GM12892 (cell line): ENCODE results near the gene SQOR.

ENCODE experiments used
- DNase-seq: peaks from one replicate; pipeline ENCODE4 v3.0.0; 2011; ENCODE audit not compliant: insufficient read length
- FAIRE-seq: peaks from 2 replicates; lab custom pipeline; 2011; peaks lifted over from hg19 to GRCh38; lab: Jason Lieb, UNC
- POLR2A ChIP-seq: IDR thresholded peaks from 2 replicates; pipeline ENCODE4 v1.6.1; 2011; ENCODE audit warnings: low read depth, low read length, control low read depth
- POLR2AphosphoS5 ChIP-seq: IDR thresholded peaks from 2 replicates; pipeline ENCODE4 v1.6.1; 2011; ENCODE audit warnings: low read depth, low read length, control low read depth
- TAF1 ChIP-seq: IDR thresholded peaks from 2 replicates; pipeline ENCODE4 v1.6.1; 2011; ENCODE audit warnings: low read depth, mild to moderate bottlenecking, control low read depth, low read length, borderline replicate concordance

Gene SQOR

GRCh38 chr15:45668386-45668785 lies 33.6 kb downstream of the SQOR start:
- TF ChIP-seq POLR2A, result no peak
- DNase-seq (no peak), FAIRE-seq (no peak)

- TF ChIP-seq TAF1 (no peak), POLR2A (no peak), POLR2AphosphoS5 (no peak)
- DNase-seq, result no peak
- no peak for FAIRE-seq
Observed at GRCh38 chr15:45669422-45669821, 34.6 kb downstream of the SQOR start.

GRCh38 chr15:45670091-45670490 lies 35.3 kb downstream of the SQOR start:
- FAIRE-seq, result no peak
- no peak for DNase-seq
- TF ChIP-seq TAF1, result no peak
- TF ChIP-seq POLR2AphosphoS5, result no peak
- no peak for TF ChIP-seq POLR2A

GRCh38 chr15:45670511-45670910 lies 35.7 kb downstream of the SQOR start:
- DNase-seq (no peak), FAIRE-seq (no peak)
- TF ChIP-seq POLR2AphosphoS5, result no peak
- no peak for TF ChIP-seq TAF1
- TF ChIP-seq POLR2A, result no peak

- FAIRE-seq (no peak), DNase-seq (no peak)
- TF ChIP-seq POLR2AphosphoS5, result no peak
- TF ChIP-seq POLR2A, result no peak
- no peak for TF ChIP-seq TAF1
Observed at GRCh38 chr15:45674677-45675076, 39.8 kb downstream of the SQOR start.

GRCh38 chr15:45677797-45678196 lies 43.0 kb downstream of the SQOR start:
- FAIRE-seq, result no peak
- TF ChIP-seq POLR2AphosphoS5 (no peak), POLR2A (no peak), TAF1 (no peak)
- DNase-seq, result no peak

GRCh38 chr15:45678459-45679178 lies 43.8 kb downstream of the SQOR start:
- TF ChIP-seq POLR2AphosphoS5, result no peak
- DNase-seq (no peak), FAIRE-seq (no peak)

GRCh38 chr15:45684533-45684932 lies 49.7 kb downstream of the SQOR start:
- TF ChIP-seq TAF1 (no peak), POLR2AphosphoS5 (no peak), POLR2A (no peak)
- DNase-seq, result no peak
- FAIRE-seq, result no peak

GRCh38 chr15:45689616-45690015 lies 54.8 kb downstream of the SQOR start:
- no peak for FAIRE-seq

GRCh38 chr15:45690581-45691260 lies 55.9 kb downstream of the SQOR start:
- DNase-seq (no peak), FAIRE-seq (no peak)
- TF ChIP-seq POLR2A, result no peak
- no peak for TF ChIP-seq TAF1
- no peak for TF ChIP-seq POLR2AphosphoS5

More at GRCh38 chr15:45689616-45690015, 54.8 kb downstream of the SQOR start:
- TF ChIP-seq POLR2A, result no peak
- no peak for TF ChIP-seq TAF1
- no peak for TF ChIP-seq POLR2AphosphoS5
- no peak for DNase-seq

- TF ChIP-seq POLR2A (no peak), TAF1 (no peak), POLR2AphosphoS5 (no peak)
- DNase-seq (no peak), FAIRE-seq (no peak)
Observed at GRCh38 chr15:45701108-45701507, 66.3 kb downstream of the SQOR start.

- no peak for FAIRE-seq
- no peak for DNase-seq
- TF ChIP-seq POLR2AphosphoS5, result no peak
- no peak for TF ChIP-seq POLR2A
- TF ChIP-seq TAF1, result no peak
Observed at GRCh38 chr15:45702041-45702440, 67.2 kb downstream of the SQOR start.
